Bronchial epithelial cell (primary cell): ENCODE data around the gene PKIB. TPM values are rescaled to one million over a fixed set of nuclear protein-coding genes. Genes with fewer than 3 reads are reported as not detected.

Experiments
- DNase-seq: peaks from one replicate; pipeline ENCODE4 v3.0.0-alpha.2; 2010; ENCODE audit warnings: low read depth
- FAIRE-seq: peaks from 2 replicates; lab custom pipeline; 2011; peaks lifted over from hg19 to GRCh38; lab: Jason Lieb, UNC
- H3K27me3 ChIP-seq: 2 replicates; pipeline ENCODE4 v1.5.1; 2011; ENCODE audit warnings: low read length; ENCODE audit not compliant: control insufficient read depth, insufficient read depth
- H3K36me3 ChIP-seq: 2 replicates; pipeline ENCODE4 v1.5.1; 2011; ENCODE audit warnings: low read length; ENCODE audit not compliant: control insufficient read depth, insufficient read depth
- H3K4me3 ChIP-seq: 2 replicates; pipeline ENCODE4 v1.5.1; 2011; ENCODE audit warnings: mild to moderate bottlenecking, low read depth, low read length, control low read depth
- total RNA-seq: library from RNA; depleted of rRNA; stranded (reverse); fragments of >200 nt; gene quantifications from 2 replicates; pipeline ENCODE4 v1.2.1, GENCODE V29; 2014
- TF ChIP-seq, protein P1 (sequence below): IDR thresholded peaks from 2 replicates; pipeline ENCODE4 v1.5.1; 2011; ENCODE audit warnings: mild to moderate bottlenecking, moderate library complexity, low read length, control low read depth, inconsistent platforms; ENCODE audit not compliant: insufficient read depth, severe bottlenecking

Gene PKIB
- total RNA-seq, 1 donor from 2014 or later = 3.9 TPM

DNA sequence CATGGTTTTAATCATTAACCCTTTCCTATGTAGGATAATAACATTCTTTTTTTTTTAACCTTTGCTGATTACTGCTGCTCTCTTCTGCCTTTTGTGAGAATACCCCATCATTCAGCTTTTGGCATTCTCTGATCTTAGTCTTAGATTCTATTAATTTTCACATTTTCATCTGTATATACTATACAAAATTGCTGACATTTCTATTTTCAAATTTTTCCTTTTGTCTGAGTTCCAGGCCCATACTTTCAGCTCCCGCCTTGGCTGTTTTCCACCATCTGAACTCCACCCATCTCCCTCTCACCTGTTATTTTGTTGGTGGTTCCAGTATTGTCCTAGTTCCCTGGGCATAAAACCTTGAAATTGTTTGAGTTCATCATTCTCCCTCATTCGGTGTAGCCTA, 59.2 kb downstream of the PKIB start:
- Histone ChIP-seq H3K27me3 (no peaks in the 10 kb centered on the region), H3K36me3 (no peaks in the 10 kb centered on the region), H3K4me3 (no peak overlapping the region)
- TF ChIP-seq, protein P1, sequence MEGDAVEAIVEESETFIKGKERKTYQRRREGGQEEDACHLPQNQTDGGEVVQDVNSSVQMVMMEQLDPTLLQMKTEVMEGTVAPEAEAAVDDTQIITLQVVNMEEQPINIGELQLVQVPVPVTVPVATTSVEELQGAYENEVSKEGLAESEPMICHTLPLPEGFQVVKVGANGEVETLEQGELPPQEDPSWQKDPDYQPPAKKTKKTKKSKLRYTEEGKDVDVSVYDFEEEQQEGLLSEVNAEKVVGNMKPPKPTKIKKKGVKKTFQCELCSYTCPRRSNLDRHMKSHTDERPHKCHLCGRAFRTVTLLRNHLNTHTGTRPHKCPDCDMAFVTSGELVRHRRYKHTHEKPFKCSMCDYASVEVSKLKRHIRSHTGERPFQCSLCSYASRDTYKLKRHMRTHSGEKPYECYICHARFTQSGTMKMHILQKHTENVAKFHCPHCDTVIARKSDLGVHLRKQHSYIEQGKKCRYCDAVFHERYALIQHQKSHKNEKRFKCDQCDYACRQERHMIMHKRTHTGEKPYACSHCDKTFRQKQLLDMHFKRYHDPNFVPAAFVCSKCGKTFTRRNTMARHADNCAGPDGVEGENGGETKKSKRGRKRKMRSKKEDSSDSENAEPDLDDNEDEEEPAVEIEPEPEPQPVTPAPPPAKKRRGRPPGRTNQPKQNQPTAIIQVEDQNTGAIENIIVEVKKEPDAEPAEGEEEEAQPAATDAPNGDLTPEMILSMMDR = no peak
- DNase-seq (no peak), FAIRE-seq (no peak)

DNA sequence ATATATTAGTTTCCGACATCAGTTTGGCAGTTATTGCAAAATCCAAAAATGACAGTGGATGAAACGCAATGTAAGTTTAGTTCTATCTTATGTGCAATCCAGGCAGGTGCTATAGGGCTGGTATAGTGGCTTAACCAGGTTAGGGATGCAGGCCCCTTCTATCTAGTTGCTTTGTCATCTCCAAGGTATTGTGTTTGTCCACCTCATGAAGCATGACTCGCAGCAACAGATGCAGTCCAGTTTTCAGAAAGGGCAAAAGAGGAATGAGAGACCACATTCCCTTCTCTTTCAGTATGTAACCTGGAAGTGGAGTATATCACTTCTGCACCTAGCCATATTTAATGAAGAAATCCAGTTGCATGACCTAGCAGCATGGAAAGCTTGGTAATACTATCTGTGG, 59.7 kb downstream of the PKIB start:
- FAIRE-seq = no peak
- no peak overlapping the region for H3K4me3 ChIP-seq
- TF ChIP-seq, protein P1 = no peak
- H3K27me3 ChIP-seq = no peaks in the 10 kb centered on the region
- DNase-seq = peak; percentile 23
- no peaks in the 10 kb centered on the region for H3K36me3 ChIP-seq

DNA sequence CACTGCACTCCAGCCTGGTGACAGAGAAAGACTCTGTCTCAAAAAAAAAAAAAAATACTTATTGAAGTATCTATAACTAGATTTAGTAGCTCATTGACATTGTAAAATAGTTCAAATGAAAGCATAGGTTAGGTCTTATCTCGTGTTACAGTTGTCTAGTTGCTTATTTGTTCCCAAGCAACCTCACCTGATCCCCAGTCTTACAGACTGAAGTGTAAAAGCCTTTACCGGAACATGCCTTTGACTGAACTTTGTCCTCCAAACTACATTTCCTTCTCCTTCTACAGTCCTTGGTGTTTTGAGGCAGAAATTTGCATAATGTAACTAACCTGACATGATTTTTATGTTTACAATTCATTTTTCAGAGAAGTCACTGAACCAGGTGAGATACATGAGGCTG, 61.0 kb downstream of the PKIB start:
- TF ChIP-seq, protein P1 = no peak
- no peak for DNase-seq
- no peak for FAIRE-seq
- Histone ChIP-seq H3K4me3 (no peak overlapping the region), H3K27me3 (no peaks in the 10 kb centered on the region), H3K36me3 (no peaks in the 10 kb centered on the region)

DNA sequence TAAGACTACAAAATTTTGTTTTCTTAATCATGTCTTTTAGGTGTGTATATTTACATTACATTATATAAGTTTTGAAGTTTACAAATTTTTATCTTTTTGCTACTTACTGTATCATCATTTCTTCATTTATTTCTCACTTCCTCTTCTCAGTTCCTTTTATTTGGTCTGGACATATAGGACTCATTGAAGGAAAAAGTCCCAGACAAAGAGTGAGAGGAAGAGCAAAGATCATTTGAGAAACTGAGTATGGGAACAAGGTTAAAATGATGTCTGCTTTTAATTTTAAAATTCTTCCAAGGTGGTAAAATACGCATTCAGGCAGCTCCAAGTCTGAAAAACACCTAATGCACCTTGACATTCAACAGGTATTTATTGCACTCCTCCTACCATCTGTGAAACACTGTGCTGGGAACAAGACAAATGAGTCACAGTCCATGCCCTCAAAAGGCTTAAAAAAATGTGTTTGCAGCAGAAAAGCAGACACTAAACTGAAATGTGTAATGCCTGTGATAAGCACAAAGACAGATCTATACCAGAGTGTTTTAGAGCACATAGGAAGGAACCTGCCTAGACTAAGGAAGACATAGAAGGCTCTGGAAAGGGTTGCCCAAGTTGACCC, 63.2 kb downstream of the PKIB start:
- FAIRE-seq = no peak
- peak; percentile 81 for DNase-seq
- no peaks in the 10 kb centered on the region for H3K27me3 ChIP-seq
- TF ChIP-seq, protein P1 = no peak
- no peaks in the 10 kb centered on the region for H3K36me3 ChIP-seq
- H3K4me3 ChIP-seq = no peak overlapping the region

DNA sequence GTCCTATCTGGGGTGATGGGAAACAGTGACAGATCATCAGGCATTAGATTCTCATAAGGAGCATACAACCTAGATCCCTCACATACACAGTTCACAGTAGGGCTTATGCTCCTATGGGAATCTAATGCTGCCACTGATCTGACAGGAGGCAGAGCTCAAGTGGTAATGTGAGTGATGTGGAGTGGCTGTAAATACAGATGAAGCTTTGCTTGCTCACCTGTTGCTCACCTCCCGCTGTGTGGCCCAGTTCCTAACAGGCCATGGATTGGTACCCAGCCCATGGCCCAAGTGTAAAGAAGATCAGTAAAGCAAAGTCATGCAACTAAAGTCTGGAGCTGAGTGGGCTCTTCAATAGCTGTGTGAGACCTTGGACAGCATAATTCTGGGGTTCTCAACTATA, 65.9 kb downstream of the PKIB start:
- TF ChIP-seq, protein P1 = no peak
- FAIRE-seq (no peak), DNase-seq (no peak)
- Histone ChIP-seq H3K27me3 (no peaks in the 10 kb centered on the region), H3K36me3 (no peaks in the 10 kb centered on the region), H3K4me3 (no peak overlapping the region)

DNA sequence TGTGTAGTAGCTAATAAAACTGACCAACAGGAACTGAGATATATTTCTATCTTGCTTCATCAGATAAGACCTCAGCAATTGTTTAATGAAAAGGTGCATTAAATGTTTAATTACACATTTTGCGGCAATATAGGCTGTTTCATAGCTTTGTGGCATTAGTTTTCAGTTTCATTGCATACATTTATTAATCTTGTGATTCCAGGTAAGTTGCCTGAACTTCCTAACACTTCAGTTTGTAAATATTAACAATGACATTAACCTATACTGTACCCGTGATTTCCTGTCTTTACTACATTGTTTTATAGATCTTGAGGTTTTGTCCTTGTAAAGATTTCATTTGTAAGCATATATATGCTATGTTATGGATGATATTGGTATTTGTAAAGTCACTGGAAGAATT, 66.5 kb downstream of the PKIB start:
- no peaks in the 10 kb centered on the region for H3K27me3 ChIP-seq
- FAIRE-seq = no peak
- no peaks in the 10 kb centered on the region for H3K36me3 ChIP-seq
- DNase-seq = no peak
- TF ChIP-seq, protein P1 = no peak
- no peak overlapping the region for H3K4me3 ChIP-seq
